GM12865 (cell line): ENCODE data around the gene CCNJL.
A peak's percentile ranks its signal among the peaks of the same experiment; 100 is the strongest.

Experiments used
- DNase-seq: peaks from one replicate; pipeline ENCODE4 v3.0.0; 2010; ENCODE audit warnings: low read depth
- H3K4me3 ChIP-seq: 2 replicates; pipeline ENCODE4 v1.5.1; 2011; ENCODE audit warnings: mild to moderate bottlenecking, low read depth, low read length, control low read depth
- CTCF ChIP-seq: IDR thresholded peaks from 2 replicates; pipeline ENCODE4 v1.5.1; 2011; ENCODE audit warnings: low read length, control low read depth, low read depth, inconsistent platforms; ENCODE audit not compliant: insufficient read depth; ENCODE audit errors: missing control alignments

Gene CCNJL

DNA sequence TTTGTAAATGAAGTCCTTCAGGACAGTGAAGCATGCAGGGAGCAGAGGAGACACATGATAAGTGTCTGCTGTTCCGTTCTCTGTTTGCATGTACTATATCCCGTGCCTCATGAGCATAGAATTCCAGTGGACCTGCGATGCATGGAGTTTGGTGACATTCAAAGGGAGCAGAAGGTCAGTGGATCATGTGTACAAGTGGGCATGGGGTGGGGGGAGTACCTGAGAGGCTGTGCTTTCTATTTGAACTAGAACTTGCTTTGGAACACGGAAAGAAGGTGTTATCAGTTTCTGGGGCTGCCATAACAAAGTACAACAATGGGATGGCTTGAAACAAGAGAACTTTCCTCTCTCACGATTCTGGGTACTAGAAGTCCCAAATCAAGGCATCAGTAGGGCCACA, 5.1 kb upstream of the CCNJL start:
- no peak for TF ChIP-seq CTCF
- H3K4me3 ChIP-seq, result no peak overlapping the region
- DNase-seq, result no peak

DNA sequence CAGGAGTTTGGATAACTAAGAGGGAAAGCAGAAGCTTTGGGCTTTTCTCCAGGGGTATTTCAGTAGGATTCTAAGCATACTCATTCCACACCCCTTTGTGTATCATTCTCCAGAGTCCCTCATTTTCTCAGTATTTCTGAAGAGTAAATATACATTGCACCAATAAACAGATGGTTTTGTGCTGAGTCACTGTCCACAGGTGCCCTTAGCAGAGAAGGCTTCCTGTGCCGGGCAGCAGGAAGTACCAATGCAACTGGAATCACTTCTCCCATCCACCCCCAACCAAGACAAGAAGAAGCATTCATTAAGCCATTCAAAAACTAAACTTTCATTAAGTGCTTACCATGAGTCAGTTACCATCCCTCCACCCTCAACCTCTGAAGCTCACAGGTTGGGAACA, 3.6 kb upstream of the CCNJL start:
- no peak overlapping the region for H3K4me3 ChIP-seq
- no peak for TF ChIP-seq CTCF
- peak; percentile 32 for DNase-seq

DNA sequence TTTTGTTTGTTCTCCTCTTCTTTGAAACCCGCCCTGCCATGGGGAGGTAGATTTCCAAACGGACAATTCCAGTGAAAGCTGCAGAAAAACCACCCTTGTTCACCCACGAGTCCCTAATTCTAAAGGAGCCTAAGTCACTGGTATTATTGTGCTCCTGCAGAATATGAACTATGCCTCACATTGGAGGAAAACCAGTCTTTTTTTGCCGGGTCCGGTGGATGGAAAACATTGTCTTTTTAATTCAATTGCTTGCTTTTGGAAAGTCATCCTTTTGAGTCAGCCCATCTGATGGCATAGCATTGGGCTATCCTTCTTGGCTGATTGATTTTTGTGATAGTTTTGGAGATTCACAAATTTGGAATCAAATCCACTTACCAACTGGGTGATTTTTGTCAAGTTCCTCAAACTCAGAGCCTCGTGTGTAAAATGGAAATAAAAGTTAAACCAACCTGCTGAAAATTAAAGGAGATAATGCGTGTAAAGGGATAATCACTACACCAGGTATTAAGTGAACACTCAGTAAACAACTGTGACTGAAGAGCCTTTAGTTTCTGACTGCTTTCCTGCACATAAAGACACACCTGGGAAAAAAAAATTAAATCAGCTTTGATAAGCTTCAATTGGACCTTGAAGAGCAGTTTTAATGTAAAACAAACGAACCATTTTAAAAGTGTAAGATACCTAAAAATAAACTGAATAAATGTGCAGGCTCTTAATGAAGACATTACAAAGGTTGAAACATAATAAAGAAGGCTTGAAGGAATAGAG, 780 bp upstream of the CCNJL start:
- H3K4me3 ChIP-seq, result peak overlapping the region; percentile 57
- no peak for DNase-seq

DNA sequence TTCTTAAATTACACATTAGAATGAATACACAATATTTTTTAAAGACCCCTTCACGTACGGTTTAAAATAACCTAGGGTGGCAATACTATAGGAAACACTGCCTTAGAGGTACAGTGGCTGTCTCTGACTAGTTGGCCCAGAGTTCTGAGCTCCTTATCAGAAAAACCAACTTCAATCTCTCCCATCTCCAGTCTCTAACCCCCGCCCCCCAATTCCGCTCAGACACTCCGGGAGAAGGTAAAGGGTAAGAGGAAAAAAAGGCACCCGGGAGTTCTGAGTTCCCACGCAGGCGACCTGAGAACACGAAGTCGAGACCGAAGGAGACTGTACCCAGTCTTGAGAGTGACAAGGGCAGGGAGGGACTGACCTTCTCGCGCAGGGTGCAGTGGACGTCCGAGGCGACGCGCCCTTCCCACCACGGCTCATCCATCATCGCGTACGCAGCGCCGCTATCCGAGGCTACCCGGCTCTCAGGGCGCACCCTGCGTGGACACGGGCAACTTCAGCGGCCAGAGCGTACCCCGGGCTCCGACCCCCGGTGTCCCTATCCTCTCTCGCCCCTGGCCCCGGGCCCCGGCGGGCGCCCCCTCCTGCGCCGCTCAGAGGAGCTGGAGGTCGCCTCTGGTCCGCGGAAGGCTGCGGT, 752 bp downstream of the CCNJL start:
- no peak for TF ChIP-seq CTCF
- DNase-seq, result no peak
- H3K4me3 ChIP-seq, result peak overlapping the region; percentile 57

More for the DNA sequence above, 780 bp upstream of the CCNJL start:
- no peak for TF ChIP-seq CTCF

GRCh38 chr5:160310552-160311295, 1.6 kb downstream of the CCNJL start:
- no peak for TF ChIP-seq CTCF
- DNase-seq, result no peak
- H3K4me3 ChIP-seq, result no peak overlapping the region

GRCh38 chr5:160310140-160310539, 2.2 kb downstream of the CCNJL start:
- DNase-seq, result no peak
- TF ChIP-seq CTCF, result no peak
- no peak overlapping the region for H3K4me3 ChIP-seq
